HG03460 (cell line): ENCODE measurements around the gene CRCP.

Experiments
- ATAC-seq: cut with Tn5 transposase; IDR thresholded peaks from one replicate; pipeline ENCODE4 v1.9.1; 2021; ENCODE audit not compliant: unreplicated experiment

Gene CRCP

GRCh38 chr7:66186991-66187390 is 72.3 kb downstream of the CRCP start:
- ATAC-seq: no peak

- ATAC-seq: no peak
These were observed 73.3 kb downstream of the CRCP start for GRCh38 chr7:66187905-66188304.

- ATAC-seq: no peak
These were observed 74.0 kb downstream of the CRCP start for GRCh38 chr7:66188645-66189044.

- ATAC-seq: no peak
These were observed 75.3 kb downstream of the CRCP start for GRCh38 chr7:66189695-66190503.

- ATAC-seq: no peak
These were observed 75.8 kb downstream of the CRCP start for GRCh38 chr7:66190504-66190857.

- ATAC-seq: no peak
These were observed 78.6 kb downstream of the CRCP start for GRCh38 chr7:66193146-66193725.

- ATAC-seq: no peak
These were observed 83.8 kb downstream of the CRCP start for GRCh38 chr7:66198469-66198868.

- no peak for ATAC-seq
These were observed 84.3 kb downstream of the CRCP start for GRCh38 chr7:66198956-66199355.

GRCh38 chr7:66202441-66202840 is 87.8 kb downstream of the CRCP start:
- ATAC-seq: no peak
